Measurements from ENCODE around the gene MLLT10. TPM values are rescaled to one million over a fixed set of nuclear protein-coding genes. Genes with fewer than 3 reads are reported as not detected.
"Not testable (repeated sequence)": the region's sequence is repeated elsewhere in the genome, so short reads cannot be mapped to it uniquely, and the experiment has no call there.

The MLLT10 gene
- polyA plus RNA-seq, 4 donors: 39.9 to 52.5 (median 48.7) TPM

- no peak for DNase-seq (ENCODE audit: low read depth in 4 of 4, low spot score in 2 of 4)
Observed at GRCh38 chr10:21681156-21681555, 147.1 kb downstream of the MLLT10 start.

GRCh38 chr10:21687266-21688008 lies 153.4 kb downstream of the MLLT10 start:
- no peak for DNase-seq (ENCODE audit: low read depth in 4 of 4, low spot score in 2 of 4)

- no peak for DNase-seq (ENCODE audit: low read depth in 4 of 4, low spot score in 2 of 4)
Observed at GRCh38 chr10:21688009-21688332, 153.9 kb downstream of the MLLT10 start.

- no peak for DNase-seq (ENCODE audit: low read depth in 4 of 4, low spot score in 2 of 4)
Observed at GRCh38 chr10:21688870-21689269, 154.8 kb downstream of the MLLT10 start.

DNA sequence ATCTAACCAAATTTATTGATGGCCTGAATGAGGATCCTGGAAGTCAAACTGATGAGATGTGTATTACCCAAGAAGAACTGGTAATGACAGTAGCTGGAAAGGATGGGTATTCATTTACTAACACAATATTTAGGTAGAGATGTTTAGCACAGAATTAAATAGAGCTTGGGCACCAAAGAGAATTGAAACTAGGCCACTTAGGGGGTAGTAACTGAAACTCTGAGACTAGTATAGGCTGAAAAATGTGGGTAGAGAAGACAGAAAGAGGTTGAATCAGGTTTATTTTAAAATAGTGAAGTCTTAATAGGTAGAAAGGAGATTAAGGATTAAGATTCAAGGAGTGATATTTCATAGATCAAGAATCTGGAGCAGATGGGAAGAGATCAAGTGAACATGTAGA lies 155.8 kb downstream of the MLLT10 start:
- DNase-seq (ENCODE audit: low read depth in 4 of 4, low spot score in 2 of 4): no peak

DNA sequence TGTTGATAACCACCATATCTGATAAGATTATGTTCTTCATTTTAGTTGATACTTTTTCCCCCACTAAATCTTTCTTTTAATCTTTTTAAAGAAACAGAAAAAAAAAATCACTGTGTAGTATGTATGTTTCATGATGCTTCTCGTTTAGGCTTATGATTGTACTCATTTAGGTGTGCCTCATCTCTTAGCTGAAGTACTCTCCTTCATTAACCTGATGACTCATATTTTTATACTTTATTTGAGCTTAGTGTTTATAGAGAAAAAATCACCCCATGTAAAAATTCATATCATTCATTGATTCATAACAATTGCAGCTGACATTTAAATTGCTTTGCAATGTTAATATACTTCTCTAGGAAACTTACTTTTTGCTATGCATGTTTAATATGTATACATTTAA lies 158.9 kb downstream of the MLLT10 start:
- no peak for DNase-seq (ENCODE audit: low read depth in 4 of 4, low spot score in 2 of 4)

GRCh38 chr10:21693418-21693817 lies 159.4 kb downstream of the MLLT10 start:
- no peak for DNase-seq (ENCODE audit: low read depth in 4 of 4, low spot score in 2 of 4)

DNA sequence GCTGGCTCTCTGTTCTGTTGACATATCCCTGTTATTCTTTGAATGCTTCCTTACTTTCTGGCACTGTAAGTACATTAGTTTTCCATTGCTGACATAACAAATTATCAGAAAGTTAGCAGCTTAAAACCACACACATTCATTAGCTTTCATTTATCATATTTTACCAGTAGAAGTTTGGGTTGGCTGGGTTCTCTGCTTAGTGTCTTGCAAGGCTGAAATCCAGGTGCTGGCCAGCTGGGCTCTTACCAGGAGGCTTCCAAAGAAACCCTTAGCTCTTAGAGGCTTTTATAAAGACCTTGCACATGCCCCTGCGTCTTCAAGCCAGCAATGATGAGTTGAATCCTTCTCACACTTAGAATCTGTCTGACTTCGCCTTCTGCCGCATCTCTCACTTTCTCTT lies 160.6 kb downstream of the MLLT10 start:
- DNase-seq (ENCODE audit: low read depth in 4 of 4, low spot score in 2 of 4): no peak

GRCh38 chr10:21696302-21696701 lies 162.3 kb downstream of the MLLT10 start:
- no peak for DNase-seq (ENCODE audit: low read depth in 4 of 4, low spot score in 2 of 4)

- no peak for DNase-seq (ENCODE audit: low read depth in 4 of 4, low spot score in 2 of 4)
Observed at GRCh38 chr10:21699575-21699974, 165.5 kb downstream of the MLLT10 start.

DNA sequence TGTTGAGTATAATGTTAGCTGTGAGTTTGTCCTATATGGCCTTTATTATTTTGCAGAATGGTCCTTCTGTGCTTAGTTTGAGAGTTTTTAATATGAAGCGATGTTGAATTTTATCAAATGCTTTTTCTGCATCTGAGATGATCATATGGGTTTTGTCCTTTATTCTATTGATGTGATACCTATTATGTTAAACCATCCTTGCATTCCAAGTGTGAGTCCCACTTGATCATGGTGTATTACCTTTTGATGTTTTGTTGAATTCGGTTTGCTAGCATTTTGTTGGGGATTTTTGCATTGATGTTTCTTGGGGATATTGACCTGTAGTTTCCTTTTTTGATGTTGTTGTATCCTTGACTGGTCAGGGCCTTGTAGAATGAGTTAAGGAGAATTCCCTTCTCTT lies 166.4 kb downstream of the MLLT10 start:
- no peak for DNase-seq (ENCODE audit: low read depth in 4 of 4, low spot score in 2 of 4)

GRCh38 chr10:21702633-21703111 lies 168.6 kb downstream of the MLLT10 start:
- DNase-seq (ENCODE audit: low read depth in 4 of 4, low spot score in 2 of 4): no peak

DNA sequence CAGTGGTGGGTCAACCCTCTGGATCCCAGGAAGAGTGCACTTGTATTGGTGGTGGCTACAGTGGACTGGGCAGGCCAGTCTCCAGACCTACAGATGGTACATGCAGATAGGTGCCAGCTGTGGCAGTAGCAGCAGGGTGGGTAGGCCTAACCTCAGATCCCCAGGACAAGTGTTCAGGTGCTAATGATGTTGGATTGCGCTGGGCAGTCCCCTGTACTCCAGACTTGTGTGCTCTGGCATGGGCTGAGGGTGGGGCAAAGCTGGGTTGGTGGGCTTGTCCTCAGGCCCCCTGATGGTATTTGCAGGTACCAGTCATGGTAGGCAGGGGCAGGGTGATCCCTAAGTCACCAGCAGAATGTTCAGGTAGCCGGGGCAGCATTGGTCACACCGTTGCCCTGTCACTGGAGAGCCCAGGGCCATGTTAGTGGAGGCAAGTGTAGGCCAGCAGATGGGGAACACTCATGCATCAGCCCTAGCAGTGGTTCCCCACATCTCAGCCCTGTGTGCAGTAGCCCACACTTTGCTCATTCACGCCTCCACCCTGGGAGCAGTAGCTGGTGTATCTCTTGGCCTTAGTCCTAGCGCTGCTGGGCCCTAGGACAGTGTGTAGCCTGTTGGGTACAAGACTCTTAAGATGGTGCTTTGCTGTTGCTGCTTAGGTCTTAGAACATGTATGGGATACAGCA lies 171.3 kb downstream of the MLLT10 start:
- no peak for DNase-seq (ENCODE audit: low read depth in 4 of 4, low spot score in 2 of 4)

DNA sequence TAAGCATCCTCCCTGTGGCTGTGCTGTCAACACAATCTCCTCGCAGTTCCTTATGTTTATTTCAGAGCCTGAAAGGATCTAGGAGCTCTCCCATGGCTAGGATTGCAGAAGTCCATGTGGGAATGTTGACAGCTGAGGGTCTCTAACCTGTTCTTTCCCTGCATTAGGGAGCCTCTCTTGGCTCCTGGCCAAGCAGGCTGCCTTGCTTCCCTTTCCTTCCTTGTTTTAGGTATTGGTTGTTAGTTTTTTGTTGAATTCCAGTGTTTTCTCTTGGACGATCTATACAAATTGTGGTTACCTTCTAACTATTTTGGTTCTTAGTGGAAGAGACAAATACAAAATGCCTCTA lies 171.8 kb downstream of the MLLT10 start:
- DNase-seq (ENCODE audit: low read depth in 4 of 4, low spot score in 2 of 4): no peak

DNA sequence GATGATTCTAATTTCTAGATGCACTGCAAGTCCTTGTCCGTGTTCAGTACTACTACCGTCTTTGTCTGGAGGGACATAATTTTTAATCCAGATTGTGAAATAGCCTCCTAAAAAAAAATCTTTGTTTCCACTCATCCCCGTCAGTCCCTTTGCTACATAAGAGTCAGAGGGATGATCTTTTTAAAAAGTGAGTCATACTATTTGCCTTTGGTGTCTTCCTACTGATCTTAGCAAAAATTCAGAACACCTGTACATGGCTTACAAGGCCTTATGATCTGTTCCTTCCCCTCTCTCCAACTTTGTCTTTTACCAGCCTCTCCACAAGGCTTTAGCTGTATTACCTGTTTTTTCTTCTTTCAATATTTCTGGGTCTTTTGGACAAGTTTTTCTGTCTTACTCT lies 173.5 kb downstream of the MLLT10 start:
- no peak for DNase-seq (ENCODE audit: low read depth in 4 of 4, low spot score in 2 of 4)

DNA sequence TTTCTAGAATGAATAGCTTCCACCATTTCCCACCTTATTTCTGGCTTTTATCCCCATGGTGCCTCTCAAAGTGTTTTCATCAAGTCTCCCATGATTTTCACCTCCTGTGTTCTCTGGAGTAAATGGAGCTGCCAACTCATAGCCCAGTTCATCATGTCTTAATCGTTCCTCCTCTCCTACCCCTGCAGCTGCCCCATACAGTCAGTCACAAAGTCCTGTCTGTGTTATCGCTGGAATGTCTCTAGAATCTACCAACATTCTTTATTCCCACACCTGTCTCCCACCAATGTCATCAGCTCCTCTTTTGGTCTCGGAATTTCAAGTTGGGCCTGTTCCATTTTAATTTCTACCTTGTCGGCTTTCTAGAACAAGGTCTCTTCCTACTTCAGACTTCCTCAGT lies 178.9 kb downstream of the MLLT10 start:
- no peak for DNase-seq (ENCODE audit: low read depth in 4 of 4, low spot score in 2 of 4)

DNA sequence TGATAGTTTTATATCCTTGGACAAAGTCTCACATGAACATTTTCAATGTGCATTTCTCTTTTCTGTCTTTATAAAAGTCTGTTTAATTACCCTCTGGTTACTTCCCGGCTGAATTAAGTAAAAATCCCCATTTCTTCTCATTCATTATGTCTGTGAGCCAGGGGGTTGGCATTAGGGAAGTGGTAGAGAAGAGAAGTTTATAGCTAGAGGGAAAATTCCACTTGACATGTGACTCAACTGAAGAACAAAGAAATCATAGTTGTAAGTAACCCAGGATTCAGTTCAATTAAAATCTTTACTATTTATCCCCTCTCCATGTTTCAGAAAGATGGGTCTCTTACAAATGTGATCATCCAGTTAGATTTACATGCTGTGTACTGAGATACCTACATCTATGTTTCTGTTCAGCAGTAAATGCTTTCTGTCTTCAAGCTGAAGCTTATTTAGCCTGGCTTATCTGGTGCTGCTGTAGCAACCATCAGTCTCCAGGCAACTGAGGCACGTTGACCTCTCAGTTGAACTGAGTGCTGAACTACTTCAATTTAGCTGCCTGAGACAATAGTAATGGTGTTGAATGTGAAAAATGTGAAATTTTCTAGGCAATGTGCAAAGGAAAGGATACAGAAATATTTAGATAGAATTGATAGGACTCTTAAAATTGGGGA lies 181.6 kb downstream of the MLLT10 start:
- DNase-seq (ENCODE audit: low read depth in 4 of 4, low spot score in 2 of 4): no peak

DNA sequence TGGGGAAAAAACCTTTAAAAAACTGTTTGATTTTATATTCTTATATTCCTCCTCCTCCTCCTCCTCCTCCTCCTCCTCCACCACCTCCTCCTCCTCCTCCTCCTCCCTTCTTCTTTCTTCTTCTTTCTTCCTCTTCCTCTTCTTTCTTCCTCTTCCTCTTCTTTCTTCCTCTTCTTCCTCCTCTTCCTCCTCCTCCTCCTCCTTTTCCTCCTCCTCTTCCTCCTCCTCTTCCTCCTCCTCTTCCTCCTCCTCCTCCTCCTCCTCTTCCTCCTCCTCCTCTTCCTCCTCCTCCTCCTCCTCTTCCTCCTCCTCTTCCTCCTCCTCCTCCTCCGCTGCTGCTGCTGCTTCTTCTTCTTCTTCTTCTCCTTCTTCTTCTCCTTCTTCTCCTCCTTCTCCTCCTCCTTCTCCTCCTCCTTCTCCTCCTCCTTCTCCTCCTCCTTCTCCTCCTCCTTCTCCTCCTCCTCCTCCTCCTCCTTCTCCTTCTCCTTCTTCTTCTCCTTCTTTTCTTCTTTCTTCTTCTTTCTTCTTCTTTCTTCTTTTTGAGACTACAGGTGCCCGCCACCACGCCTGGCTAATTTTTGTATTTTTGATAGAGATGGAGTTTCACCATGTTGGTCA lies 183.5 kb downstream of the MLLT10 start:
- not testable (repeated sequence) for DNase-seq (ENCODE audit: low read depth in 4 of 4, low spot score in 2 of 4)

- no peak for DNase-seq (ENCODE audit: low read depth in 4 of 4, low spot score in 2 of 4)
Observed at GRCh38 chr10:21719502-21719901, 185.5 kb downstream of the MLLT10 start.

DNA sequence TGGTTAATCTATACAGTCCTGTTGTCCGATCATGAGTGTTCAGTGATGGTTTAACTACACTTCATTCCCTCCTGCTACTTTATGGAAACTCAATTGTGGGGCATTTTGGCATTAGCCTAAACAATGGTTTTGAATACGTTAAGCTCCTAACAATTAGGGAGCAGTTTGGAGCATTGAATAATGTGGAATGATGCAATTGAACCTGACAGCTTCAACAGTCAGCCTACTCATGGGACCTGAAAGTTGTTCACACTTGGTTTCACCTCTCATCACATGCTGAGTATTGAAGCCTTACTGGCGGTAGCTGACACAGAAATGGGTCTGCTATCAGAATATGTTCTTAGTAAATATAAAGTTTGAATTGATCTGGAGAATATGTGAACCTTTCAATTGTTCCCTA lies 186.1 kb downstream of the MLLT10 start:
- no peak for DNase-seq (ENCODE audit: low read depth in 4 of 4, low spot score in 2 of 4)

GRCh38 chr10:21721000-21721665 lies 187.1 kb downstream of the MLLT10 start:
- DNase-seq (ENCODE audit: low read depth in 4 of 4, low spot score in 2 of 4): no peak

Measured in left renal cortex interstitium (tissue), 4 donors.